Measurements from ENCODE around the gene ZNF135. TPM values are rescaled to one million over a fixed set of nuclear protein-coding genes. Genes with fewer than 3 reads are reported as not detected.

The ZNF135 gene
- total and polyA plus RNA-seq, 2 experiments from 2014 or later = 4.8 to 10.3 TPM

GRCh38 chr19:58024661-58025060, 34.4 kb upstream of the ZNF135 start (continued):
- TF ChIP-seq JUNB (IDR thresholded peaks at IDR 0.05; ENCODE audit: unreplicated experiment) (no peak), EZH2phosphoT487 (IDR thresholded peaks at IDR 0.05; ENCODE audit: unreplicated experiment) (no peak), NANOG (IDR thresholded peaks at IDR 0.05; ENCODE audit: borderline replicate concordance) (no peak), POLR2AphosphoS5 (IDR thresholded peaks at IDR 0.05; ENCODE audit: low read depth) (no peak), REST (IDR thresholded peaks at IDR 0.05; ENCODE audit: unreplicated experiment) (no peak), ETS1 (IDR thresholded peaks at IDR 0.05) (no peak)

GRCh38 chr19:58033741-58034476, 25.2 kb upstream of the ZNF135 start, which contains the start of gene ZSCAN1:
Gene ZSCAN1 (plus strand): TSS chr19:58034025. CDS start chr19:58037837, 3,812 bp downstream.
- H3K4me3 ChIP-seq = peak within 1 kb of the TSS; percentile 59
- peak within 1 kb of the TSS; percentile 85 for H3K4me2 ChIP-seq
- DNase-seq (ENCODE audit: low spot score) (peak; percentile 98), ATAC-seq (peak; percentile 71)
- Mint-ChIP-seq H3K4me1 (peaks cover 3% of the 10 kb centered on the region; the same call in 2 of the 3 replicates), H3K9me3 (peaks cover 80% of the 10 kb centered on the region), H3K4me3 (peak within 1 kb of the TSS; percentile 58; the same call in 2 of the 3 replicates), H3K27me3 (ENCODE audit: insufficient read depth, low read depth, poor library complexity) (peaks cover 12% of the 10 kb centered on the region), H3K36me3 (ENCODE audit: low read depth) (peaks cover 27% of the 10 kb centered on the region), H3K27ac (no peak within 1 kb of the TSS)
- H3F3A ChIP-seq (replicated peaks; ENCODE audit: low read depth) = peaks cover 17% of the 10 kb centered on the region
- no peaks in the 10 kb centered on the region for H3K79me2 ChIP-seq (replicated peaks; ENCODE audit: insufficient read depth)
- no peaks in the 10 kb centered on the region for H4K20me1 ChIP-seq (replicated peaks; ENCODE audit: insufficient read depth)
- TF ChIP-seq EZH2phosphoT487 (IDR thresholded peaks at IDR 0.05; ENCODE audit: unreplicated experiment) = no peak
- TF ChIP-seq ETS1 (IDR thresholded peaks at IDR 0.05) = no peak
- peak; percentile 57 for TF ChIP-seq POLR2AphosphoS5 (IDR thresholded peaks at IDR 0.05; ENCODE audit: low read depth)
- TF ChIP-seq CREB1 (CRISPR knock-in tag; IDR thresholded peaks at IDR 0.05; ENCODE audit: low read depth) = no peak
- TF ChIP-seq JUNB (IDR thresholded peaks at IDR 0.05; ENCODE audit: unreplicated experiment) = no peak
- no peak for TF ChIP-seq NANOG (IDR thresholded peaks at IDR 0.05; ENCODE audit: borderline replicate concordance)
- TF ChIP-seq ZNF331 (CRISPR knock-in tag; IDR thresholded peaks at IDR 0.05; ENCODE audit: low read depth) = no peak
- H3K36me3 ChIP-seq (ENCODE audit: insufficient read depth) = no peaks in the 10 kb centered on the region
- no peaks in the 10 kb centered on the region for H3K27me3 ChIP-seq (ENCODE audit: insufficient read depth)
- H3K27ac ChIP-seq (ENCODE audit: low read depth) = no peak within 1 kb of the TSS
- H3K9me2 ChIP-seq (ENCODE audit: insufficient read depth) = no peaks in the 10 kb centered on the region
- no peak within 1 kb of the TSS for H2AFZ ChIP-seq
- peaks cover 25% of the 10 kb centered on the region for H3K4me1 ChIP-seq (ENCODE audit: insufficient read depth)
